Calu3 (cell line): Measurements from ENCODE around the gene SLC25A24. TPM values are rescaled to one million over a fixed set of nuclear protein-coding genes. Genes with fewer than 3 reads are reported as not detected.
"Not testable (repeated sequence)": the region's sequence is repeated elsewhere in the genome, so short reads cannot be mapped to it uniquely, and the experiment has no call there.

ENCODE experiments used
- BruUV-seq: library from RNA; stranded (reverse); fragments of 400-500 nt; replicated peaks from 2 replicates; lab custom pipeline; 2021; lab: Mats Ljungman, UMichigan
- CTCF ChIA-PET: fragments of 300-600 bp; sonication (Branson Sonifier 250); formaldehyde crosslinking; loops from one replicate; lab custom pipeline; 2022; ENCODE audit warnings: antibody characterized with exemption; lab: Charles Lee
- DNase-seq: peaks from one replicate; pipeline ENCODE4 v3.0.0; 2022
- H3K27ac Mint-ChIP-seq: one replicate; pipeline ENCODE4 v1.8.0; 2022; ENCODE audit warnings: mixed read lengths; ENCODE audit not compliant: unreplicated experiment
- H3K27me3 Mint-ChIP-seq: one replicate; pipeline ENCODE4 v1.8.0; 2022; ENCODE audit warnings: mixed read lengths; ENCODE audit not compliant: unreplicated experiment
- H3K36me3 Mint-ChIP-seq: one replicate; pipeline ENCODE4 v1.8.0; 2022; ENCODE audit warnings: mild to moderate bottlenecking, moderate library complexity, mixed read lengths; ENCODE audit not compliant: insufficient read depth, unreplicated experiment
- H3K4me1 Mint-ChIP-seq: one replicate; pipeline ENCODE4 v1.8.0; 2022; ENCODE audit warnings: mild to moderate bottlenecking, low read depth, mixed read lengths; ENCODE audit not compliant: unreplicated experiment
- H3K4me3 Mint-ChIP-seq: one replicate; pipeline ENCODE4 v1.8.0; 2022; ENCODE audit warnings: mild to moderate bottlenecking, low read depth, moderate library complexity, mixed read lengths; ENCODE audit not compliant: unreplicated experiment
- H3K9me3 Mint-ChIP-seq: one replicate; pipeline ENCODE4 v1.8.0; 2022; ENCODE audit warnings: low read depth, mixed read lengths; ENCODE audit not compliant: unreplicated experiment
- CTCF ChIP-seq: fragments of 200-600 bp; IDR thresholded peaks from one replicate; pipeline ENCODE4 v1.8.0; 2022; ENCODE audit warnings: antibody characterized with exemption; ENCODE audit not compliant: unreplicated experiment
- intact Hi-C: fragments of 100-400 bp; cut with micrococcal nuclease; formaldehyde crosslinking; loops from one replicate; pipeline ENCODE4 v1.10.0; 2022; ENCODE audit not compliant: unreplicated experiment
- total RNA-seq: library from RNA; stranded (reverse); gene quantifications from 2 replicates; pipeline ENCODE4 v1.2.3, GENCODE V29; 2022

Gene SLC25A24
- total RNA-seq, 1 experiment from 2014 or later: 40.7 TPM

GRCh38 chr1:108209456-108210108 lies 9.4 kb upstream of the SLC25A24 start:
- no peak for DNase-seq
- no TSS peak for BruUV-seq
- no peak overlapping the region for H3K4me3 Mint-ChIP-seq
- peaks cover 29% of the 10 kb centered on the region for H3K27me3 Mint-ChIP-seq
- CTCF ChIA-PET: no interaction called here
- H3K36me3 Mint-ChIP-seq: no peaks in the 10 kb centered on the region
- H3K27ac Mint-ChIP-seq: no peak overlapping the region
- H3K4me1 Mint-ChIP-seq: no peaks in the 10 kb centered on the region
- no peaks in the 10 kb centered on the region for H3K9me3 Mint-ChIP-seq
- intact Hi-C loops: no loop called here
- no peak for TF ChIP-seq CTCF

GRCh38 chr1:108208724-108209446 lies 8.7 kb upstream of the SLC25A24 start:
- no peaks in the 10 kb centered on the region for H3K4me1 Mint-ChIP-seq
- DNase-seq: no peak
- H3K4me3 Mint-ChIP-seq: no peak overlapping the region
- no peak overlapping the region for H3K27ac Mint-ChIP-seq
- peaks cover 29% of the 10 kb centered on the region for H3K27me3 Mint-ChIP-seq
- no peaks in the 10 kb centered on the region for H3K9me3 Mint-ChIP-seq
- CTCF ChIA-PET: no interaction called here
- BruUV-seq: no TSS peak
- H3K36me3 Mint-ChIP-seq: no peaks in the 10 kb centered on the region
- no peak for TF ChIP-seq CTCF
- intact Hi-C loops: no loop called here

GRCh38 chr1:108203582-108203981 lies 3.4 kb upstream of the SLC25A24 start:
- BruUV-seq, DNase-seq, H3K4me3 Mint-ChIP-seq, intact Hi-C loops, H3K27ac Mint-ChIP-seq, H3K9me3 Mint-ChIP-seq, CTCF ChIA-PET, H3K4me1 Mint-ChIP-seq: not testable (repeated sequence)
- Mint-ChIP-seq H3K36me3 (peaks cover 23% of the 10 kb centered on the region), H3K27me3 (peaks cover 20% of the 10 kb centered on the region)

GRCh38 chr1:108201687-108202086 lies 1.5 kb upstream of the SLC25A24 start:
- no TSS peak for BruUV-seq
- H3K4me3 Mint-ChIP-seq: no peak overlapping the region
- peaks cover 3% of the 10 kb centered on the region for H3K9me3 Mint-ChIP-seq
- no peak for TF ChIP-seq CTCF
- peaks cover 31% of the 10 kb centered on the region for H3K36me3 Mint-ChIP-seq
- peaks cover 15% of the 10 kb centered on the region for H3K4me1 Mint-ChIP-seq
- H3K27me3 Mint-ChIP-seq: peaks cover 10% of the 10 kb centered on the region
- CTCF ChIA-PET: no interaction called here
- intact Hi-C loops: no loop called here
- DNase-seq: no peak
- no peak overlapping the region for H3K27ac Mint-ChIP-seq

GRCh38 chr1:108200687-108201051 lies 526 bp upstream of the SLC25A24 start:
- TF ChIP-seq CTCF: no peak
- intact Hi-C loops: no loop called here
- DNase-seq: peak; percentile 28
- Mint-ChIP-seq H3K36me3 (peaks cover 35% of the 10 kb centered on the region), H3K27me3 (peaks cover under 1% of the 10 kb centered on the region), H3K4me1 (peaks cover 21% of the 10 kb centered on the region), H3K4me3 (peak overlapping the region; percentile 89), H3K9me3 (peaks cover 6% of the 10 kb centered on the region), H3K27ac (no peak overlapping the region)
- CTCF ChIA-PET: interaction anchor here (0.7 kb wide), 1 partner anchor 127 kb away, joined by 3 read pairs; no protein-coding TSS in a partner anchor
- BruUV-seq: no TSS peak
